DND-41 (cell line): ENCODE measurements around the gene ADAMTS16.

Experiments used
- CTCF ChIP-seq: IDR thresholded peaks from 2 replicates; pipeline ENCODE4 v1.5.1; 2012; ENCODE audit warnings: borderline replicate concordance, low read length, moderate library complexity, mild to moderate bottlenecking; ENCODE audit not compliant: poor library complexity, severe bottlenecking; ENCODE audit errors: extremely low read depth
- EZH2 ChIP-seq: IDR thresholded peaks from 3 replicates; pipeline ENCODE4 v1.6.1; 2012; ENCODE audit warnings: borderline replicate concordance, low read depth, mild to moderate bottlenecking, moderate library complexity, low read length, inconsistent platforms; ENCODE audit not compliant: severe bottlenecking

GRCh38 chr5:5257353-5257752, 117.2 kb downstream of the ADAMTS16 start:
- TF ChIP-seq CTCF, result no peak
- no peak for TF ChIP-seq EZH2
